IMR-90 (cell line): ENCODE results near the gene UBTD1. TPM values are rescaled to one million over a fixed set of nuclear protein-coding genes. Genes with fewer than 3 reads are reported as not detected.

Experiments
- ATAC-seq: fragments of 200-7000 bp; cut with Tn5 transposase; 2 replicates; pipeline ENCODE4 v1.9.1; 2020; ENCODE audit warnings: low read depth, mild to moderate bottlenecking, moderate library complexity
- BruUV-seq: library from RNA; stranded (reverse); fragments of 400-500 nt; replicated peaks from 2 replicates; lab custom pipeline; 2021; lab: Mats Ljungman, UMichigan
- CTCF ChIA-PET: fragments of 300-600 bp; formaldehyde crosslinking; extraction: SDS; loops from one replicate; lab custom pipeline; 2021; ENCODE audit warnings: antibody characterized with exemption; lab: Yijun Ruan, JAX
- POLR2A ChIA-PET: fragments of 300-600 bp; sonication (Branson Sonifier 250); formaldehyde crosslinking; loops from one replicate; lab custom pipeline; 2022; ENCODE audit warnings: antibody characterized with exemption; ENCODE audit not compliant: unreplicated experiment; lab: Charles Lee
- DNase-seq: peaks from one replicate; pipeline ENCODE4 v3.0.0; 2013
- H2AFZ ChIP-seq: replicated peaks from 2 replicates; pipeline ENCODE3; 2013; ENCODE audit warnings: low read length, mild to moderate bottlenecking; ENCODE audit not compliant: poor library complexity
- H2AK5ac ChIP-seq: 2 replicates; pipeline ENCODE4 v1.6.1; 2013; ENCODE audit warnings: low read depth, low read length, inconsistent platforms
- H2AK9ac ChIP-seq: replicated peaks from 2 replicates; pipeline ENCODE3; 2013; ENCODE audit warnings: mild to moderate bottlenecking, low read depth, low read length, moderate library complexity; ENCODE audit not compliant: poor library complexity
- H2BK120ac ChIP-seq: 2 replicates; pipeline ENCODE4 v1.6.1; 2013; ENCODE audit warnings: low read depth, low read length, inconsistent platforms
- H2BK15ac ChIP-seq: 3 replicates; pipeline ENCODE4 v1.6.1; 2013; ENCODE audit warnings: low read depth, low read length, inconsistent platforms
- H2BK20ac ChIP-seq: 2 replicates; pipeline ENCODE4 v1.6.1; 2013; ENCODE audit warnings: low read depth, mild to moderate bottlenecking, inconsistent platforms, low read length, moderate library complexity
- H2BK5ac ChIP-seq: 2 replicates; pipeline ENCODE4 v1.6.1; 2013; ENCODE audit warnings: mild to moderate bottlenecking, low read depth, low read length, inconsistent platforms; ENCODE audit not compliant: poor library complexity, severe bottlenecking
- H3K14ac ChIP-seq: replicated peaks from 2 replicates; pipeline ENCODE4 v1.6.1; 2013; ENCODE audit warnings: low read depth, low read length, inconsistent platforms
- H3K18ac ChIP-seq: 2 replicates; pipeline ENCODE4 v1.6.1; 2013; ENCODE audit warnings: low read depth, low read length, control low read depth
- H3K23ac ChIP-seq: 2 replicates; pipeline ENCODE4 v1.6.1; 2013; ENCODE audit warnings: low read depth, low read length, inconsistent platforms
- H3K27ac ChIP-seq: 2 replicates; pipeline ENCODE4 v1.5.1; 2013; ENCODE audit warnings: mild to moderate bottlenecking, control low read depth, low read length; ENCODE audit not compliant: insufficient read depth
- H3K27me3 ChIP-seq: 2 replicates; pipeline ENCODE4 v1.6.1; 2013; ENCODE audit warnings: low read length; ENCODE audit not compliant: control insufficient read depth, insufficient read depth
- H3K36me3 ChIP-seq: 2 replicates; pipeline ENCODE4 v1.6.1; 2013; ENCODE audit warnings: low read length, mixed read lengths; ENCODE audit not compliant: control insufficient read depth, insufficient read depth
- H3K4ac ChIP-seq: 2 replicates; pipeline ENCODE4 v1.6.1; 2013; ENCODE audit warnings: low read depth, low read length, inconsistent platforms
- H3K4me1 ChIP-seq: 2 replicates; pipeline ENCODE4 v1.6.1; 2013; ENCODE audit warnings: low read length, mixed read lengths; ENCODE audit not compliant: control insufficient read depth, insufficient read depth
- H3K4me2 ChIP-seq: 2 replicates; pipeline ENCODE4 v1.6.1; 2013; ENCODE audit warnings: low read depth, mild to moderate bottlenecking, control low read depth, low read length, moderate library complexity
- H3K4me3 ChIP-seq: 2 replicates; pipeline ENCODE4 v1.5.1; 2013; ENCODE audit warnings: low read depth, mild to moderate bottlenecking, control low read depth, low read length, moderate library complexity; ENCODE audit not compliant: insufficient read depth
- H3K56ac ChIP-seq: 2 replicates; pipeline ENCODE4 v1.6.1; 2013; ENCODE audit warnings: low read length, inconsistent platforms; ENCODE audit not compliant: insufficient read depth; ENCODE audit errors: extremely low read depth
- H3K79me1 ChIP-seq, 2 experiments: 2 replicates each; pipeline ENCODE4 v1.6.1; 2013; ENCODE audit warnings: low read length in 2 of 2, inconsistent platforms in 1 of 2, low read depth in 1 of 2
- H3K9ac ChIP-seq: 2 replicates; pipeline ENCODE4 v1.6.1; 2013; ENCODE audit warnings: low read depth, low read length, control low read depth
- H3K9me1 ChIP-seq: 2 replicates; pipeline ENCODE4 v1.6.1; 2013; ENCODE audit warnings: low read length, inconsistent platforms; ENCODE audit not compliant: insufficient read depth
- H3K9me3 ChIP-seq: 2 replicates; pipeline ENCODE4 v1.6.1; 2013; ENCODE audit warnings: low read length; ENCODE audit not compliant: control insufficient read depth, insufficient read depth
- H4K20me1 ChIP-seq: 2 replicates; pipeline ENCODE4 v1.6.1; 2013; ENCODE audit warnings: low read length, inconsistent platforms; ENCODE audit not compliant: insufficient read depth
- H4K5ac ChIP-seq: 2 replicates; pipeline ENCODE4 v1.6.1; 2013; ENCODE audit warnings: mild to moderate bottlenecking, low read depth, low read length, control low read depth
- H4K8ac ChIP-seq, 2 experiments: 2 replicates each; pipeline ENCODE4 v1.6.1; 2013; ENCODE audit warnings: low read depth in 2 of 2, low read length in 2 of 2, control low read depth in 1 of 2, inconsistent platforms in 1 of 2
- H4K91ac ChIP-seq: 2 replicates; pipeline ENCODE4 v1.6.1; 2013; ENCODE audit warnings: low read depth, low read length, inconsistent platforms; ENCODE audit not compliant: insufficient read depth
- BHLHE40 ChIP-seq: fragments of 150-350 bp; IDR thresholded peaks from 2 replicates; pipeline ENCODE4 v1.6.1; 2016; ENCODE audit warnings: mild to moderate bottlenecking, low read depth, low read length
- CEBPB ChIP-seq: IDR thresholded peaks from 2 replicates; pipeline ENCODE4 v1.6.1; 2012; ENCODE audit warnings: low read depth, low read length, improper control_type of control experiment
- CHD1 ChIP-seq: IDR thresholded peaks from 2 replicates; pipeline ENCODE4 v1.6.1; 2012; ENCODE audit warnings: low read depth, low read length, improper control_type of control experiment
- FOS ChIP-seq: fragments of 150-350 bp; IDR thresholded peaks from 2 replicates; pipeline ENCODE4 v1.6.1; 2016; ENCODE audit warnings: low read depth, low read length
- MAFK ChIP-seq: IDR thresholded peaks from 2 replicates; pipeline ENCODE4 v1.6.1; 2012; ENCODE audit warnings: low read depth, low read length, improper control_type of control experiment
- MAZ ChIP-seq: IDR thresholded peaks from 2 replicates; pipeline ENCODE4 v1.6.1; 2012; ENCODE audit warnings: low read depth, mild to moderate bottlenecking, low read length, improper control_type of control experiment, moderate library complexity, borderline replicate concordance
- NFE2L2 ChIP-seq: fragments of 150-350 bp; IDR thresholded peaks from 2 replicates; pipeline ENCODE4 v1.6.1; 2016; ENCODE audit warnings: low read depth, mild to moderate bottlenecking, low read length
- POLR2A ChIP-seq: IDR thresholded peaks from 2 replicates; pipeline ENCODE4 v1.6.1; 2012; ENCODE audit warnings: mild to moderate bottlenecking, low read depth, low read length
- RAD21 ChIP-seq: IDR thresholded peaks from 2 replicates; pipeline ENCODE4 v1.6.1; 2012; ENCODE audit warnings: low read length, improper control_type of control experiment
- RCOR1 ChIP-seq: IDR thresholded peaks from 2 replicates; pipeline ENCODE4 v1.6.1; 2012; ENCODE audit warnings: mild to moderate bottlenecking, low read length, improper control_type of control experiment; ENCODE audit not compliant: insufficient replicate concordance
- RFX5 ChIP-seq: IDR thresholded peaks from 2 replicates; pipeline ENCODE4 v1.8.0; 2012; ENCODE audit warnings: low read depth, mild to moderate bottlenecking, low read length, moderate library complexity
- SMC3 ChIP-seq: fragments of 150-350 bp; IDR thresholded peaks from 2 replicates; pipeline ENCODE4 v1.6.1; 2016; ENCODE audit warnings: low read depth, mild to moderate bottlenecking, antibody characterized with exemption, low read length, moderate library complexity
- WGBS, 2 experiments: methylation state at CpG; one replicate each; pipeline versions ENCODE4 v1.1.5 to v1.1.7; 2013; ENCODE audit warnings: missing lambda C conversion rate in 2 of 2; ENCODE audit not compliant: insufficient read length in 1 of 2; ENCODE audit errors: extremely low coverage in 2 of 2; 5-methylcytosine and 5-hydroxymethylcytosine counted together
- dilution Hi-C: fragments of 300-500 bp; cut with HindIII; formaldehyde crosslinking; loops from one replicate; pipeline ENCODE4 v1.14.3; 2018; ENCODE audit warnings: low sequenced_read_pairs; ENCODE audit not compliant: unreplicated experiment
- in situ Hi-C: fragments of 300-500 bp; cut with MboI; formaldehyde crosslinking; loops from 3 replicates; pipeline ENCODE4 v1.14.3; 2019; ENCODE audit warnings: low sequenced_read_pairs, inconsistent platforms, mixed read lengths
- intact Hi-C: fragments of 100-400 bp; cut with micrococcal nuclease; formaldehyde crosslinking; loops from 2 replicates; pipeline ENCODE4 v1.10.0; 2022
- polyA plus RNA-seq, 3 experiments: library from polyadenylated mRNA; depleted of rRNA; stranded (reverse); fragments of >200 nt; gene quantifications; 2 replicates each; pipeline ENCODE4 v1.2.3, GENCODE V29; 2012; ENCODE audit warnings: low replicate concordance in 1 of 3
- total RNA-seq: library from RNA; depleted of rRNA; stranded (reverse); fragments of >200 nt; gene quantifications from 2 replicates; pipeline ENCODE4 v1.2.3, GENCODE V29; 2012
- TF ChIP-seq, protein P1 (sequence below): fragments of 150-350 bp; IDR thresholded peaks from 2 replicates; pipeline ENCODE4 v1.6.1; 2016; ENCODE audit warnings: low read depth, mild to moderate bottlenecking, low read length, moderate library complexity, borderline replicate concordance
- TF ChIP-seq, protein P2 (sequence below): fragments of 150-350 bp; IDR thresholded peaks from 2 replicates; pipeline ENCODE4 v1.6.1; 2017; ENCODE audit warnings: mild to moderate bottlenecking, antibody characterized with exemption, low read length, low read depth
- TF ChIP-seq, protein P3 (sequence below): conservative IDR thresholded peaks from 2 replicates; pipeline ENCODE4 v1.5.1; 2012; ENCODE audit warnings: mild to moderate bottlenecking, low read depth, low read length, improper control_type of control experiment

UBTD1 gene
- total and polyA plus RNA-seq, 2 of the 4 experiments (the other 2 are of a cell fraction), result 21.9 to 44.9 TPM

DNA sequence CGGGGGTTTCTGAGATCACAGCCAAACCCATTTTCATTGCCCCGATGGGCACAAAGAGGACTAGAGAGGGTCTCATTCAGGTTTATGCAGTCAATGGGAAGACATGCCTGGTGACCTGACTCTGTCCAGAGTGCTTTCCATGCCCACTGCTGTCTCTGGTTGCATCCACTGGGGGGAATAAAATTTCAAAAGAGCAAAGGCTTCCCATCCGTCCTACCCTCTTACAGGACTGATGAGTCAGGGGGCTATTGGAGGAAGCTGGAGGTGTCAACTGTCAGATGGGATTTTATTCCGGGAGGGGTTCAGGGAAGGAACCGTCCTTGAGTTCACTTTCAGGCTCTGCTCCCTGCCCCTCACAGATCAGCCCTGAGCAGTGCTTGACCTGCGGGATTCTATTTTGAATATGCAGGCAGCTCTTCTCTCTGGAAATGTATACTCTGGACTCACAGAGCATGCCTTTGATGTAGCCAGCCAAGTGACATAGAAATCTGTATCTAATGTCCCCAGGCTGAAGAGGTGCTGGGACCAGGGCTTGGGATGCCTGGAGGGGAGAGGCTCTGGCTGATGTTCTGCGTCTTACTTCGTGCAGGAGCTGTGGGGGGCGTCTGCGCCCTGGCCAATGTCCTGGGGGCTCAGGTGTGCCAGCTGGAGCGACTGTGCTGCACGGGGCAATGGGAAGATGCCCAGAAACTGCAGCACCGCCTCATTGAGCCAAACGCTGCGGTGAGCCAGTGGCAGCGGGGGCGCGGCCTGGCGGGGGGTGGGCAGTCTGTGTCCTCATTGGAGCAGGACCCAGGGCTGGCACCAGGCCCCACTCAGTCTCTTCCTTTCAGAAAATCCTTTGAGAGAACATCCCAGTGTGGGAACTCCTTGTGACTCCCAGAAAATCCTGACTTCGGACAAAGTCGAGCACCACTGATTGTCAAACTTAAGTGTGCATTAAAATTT is 102.8 kb downstream of the UBTD1 start:
- Histone ChIP-seq H3K79me1 (no peaks in the 10 kb centered on the region), H3K27me3 (no peaks in the 10 kb centered on the region), H3K4me2 (no peak overlapping the region), H2BK120ac (no peak overlapping the region), H3K36me3 (no peaks in the 10 kb centered on the region), H4K91ac (no peak overlapping the region), H3K4ac (no peak overlapping the region), H3K4me3 (no peak overlapping the region), H4K5ac (no peak overlapping the region), H4K8ac (no peak overlapping the region), H3K18ac (no peak overlapping the region), H3K56ac (no peak overlapping the region), H2AK9ac (peak overlapping the region; percentile 32), H3K23ac (no peak overlapping the region), H3K14ac (no peak overlapping the region), H2AK5ac (no peak overlapping the region), H3K27ac (no peak overlapping the region), H2BK20ac (no peak overlapping the region), H2BK5ac (no peak overlapping the region), H4K20me1 (no peaks in the 10 kb centered on the region), H3K9ac (no peak overlapping the region), H2AFZ (no peak overlapping the region), H3K9me1 (peaks cover 9% of the 10 kb centered on the region; the same call in 1 of the 2 replicates), H2BK15ac (no peak overlapping the region), H3K4me1 (peaks cover 7% of the 10 kb centered on the region; the same call in 1 of the 2 replicates), H3K9me3 (no peaks in the 10 kb centered on the region)
- intact Hi-C loops, result no loop called here
- 70% methylated on average over 11 of the region's 21 CpGs; no CpG with 5 or more reads in 1 of the 2 experiments for WGBS, 2 experiments
- no TSS peak for BruUV-seq
- CTCF ChIA-PET, result no interaction called here
- ATAC-seq (no peak), DNase-seq (no peak)
- POLR2A ChIA-PET, result no interaction called here
- dilution Hi-C loops, result no loop called here
- in situ Hi-C loops, result no loop called here
- no peak for TF ChIP-seq CHD1
- TF ChIP-seq NFE2L2, result no peak
- TF ChIP-seq SMC3, result no peak
- no peak for TF ChIP-seq RCOR1
- no peak for TF ChIP-seq POLR2A
- no peak for TF ChIP-seq FOS
- TF ChIP-seq RAD21, result no peak
- no peak for TF ChIP-seq BHLHE40
- TF ChIP-seq, protein P1, sequence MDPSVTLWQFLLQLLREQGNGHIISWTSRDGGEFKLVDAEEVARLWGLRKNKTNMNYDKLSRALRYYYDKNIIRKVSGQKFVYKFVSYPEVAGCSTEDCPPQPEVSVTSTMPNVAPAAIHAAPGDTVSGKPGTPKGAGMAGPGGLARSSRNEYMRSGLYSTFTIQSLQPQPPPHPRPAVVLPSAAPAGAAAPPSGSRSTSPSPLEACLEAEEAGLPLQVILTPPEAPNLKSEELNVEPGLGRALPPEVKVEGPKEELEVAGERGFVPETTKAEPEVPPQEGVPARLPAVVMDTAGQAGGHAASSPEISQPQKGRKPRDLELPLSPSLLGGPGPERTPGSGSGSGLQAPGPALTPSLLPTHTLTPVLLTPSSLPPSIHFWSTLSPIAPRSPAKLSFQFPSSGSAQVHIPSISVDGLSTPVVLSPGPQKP, result no peak
- TF ChIP-seq MAZ, result no peak
- TF ChIP-seq, protein P2, sequence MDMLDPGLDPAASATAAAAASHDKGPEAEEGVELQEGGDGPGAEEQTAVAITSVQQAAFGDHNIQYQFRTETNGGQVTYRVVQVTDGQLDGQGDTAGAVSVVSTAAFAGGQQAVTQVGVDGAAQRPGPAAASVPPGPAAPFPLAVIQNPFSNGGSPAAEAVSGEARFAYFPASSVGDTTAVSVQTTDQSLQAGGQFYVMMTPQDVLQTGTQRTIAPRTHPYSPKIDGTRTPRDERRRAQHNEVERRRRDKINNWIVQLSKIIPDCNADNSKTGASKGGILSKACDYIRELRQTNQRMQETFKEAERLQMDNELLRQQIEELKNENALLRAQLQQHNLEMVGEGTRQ, result no peak
- no peak for TF ChIP-seq RFX5
- TF ChIP-seq, protein P3, sequence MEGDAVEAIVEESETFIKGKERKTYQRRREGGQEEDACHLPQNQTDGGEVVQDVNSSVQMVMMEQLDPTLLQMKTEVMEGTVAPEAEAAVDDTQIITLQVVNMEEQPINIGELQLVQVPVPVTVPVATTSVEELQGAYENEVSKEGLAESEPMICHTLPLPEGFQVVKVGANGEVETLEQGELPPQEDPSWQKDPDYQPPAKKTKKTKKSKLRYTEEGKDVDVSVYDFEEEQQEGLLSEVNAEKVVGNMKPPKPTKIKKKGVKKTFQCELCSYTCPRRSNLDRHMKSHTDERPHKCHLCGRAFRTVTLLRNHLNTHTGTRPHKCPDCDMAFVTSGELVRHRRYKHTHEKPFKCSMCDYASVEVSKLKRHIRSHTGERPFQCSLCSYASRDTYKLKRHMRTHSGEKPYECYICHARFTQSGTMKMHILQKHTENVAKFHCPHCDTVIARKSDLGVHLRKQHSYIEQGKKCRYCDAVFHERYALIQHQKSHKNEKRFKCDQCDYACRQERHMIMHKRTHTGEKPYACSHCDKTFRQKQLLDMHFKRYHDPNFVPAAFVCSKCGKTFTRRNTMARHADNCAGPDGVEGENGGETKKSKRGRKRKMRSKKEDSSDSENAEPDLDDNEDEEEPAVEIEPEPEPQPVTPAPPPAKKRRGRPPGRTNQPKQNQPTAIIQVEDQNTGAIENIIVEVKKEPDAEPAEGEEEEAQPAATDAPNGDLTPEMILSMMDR, result no peak
- no peak for TF ChIP-seq MAFK
- TF ChIP-seq CEBPB, result no peak
